HG03025 (cell line): Measurements from ENCODE around the gene MBP.
"Not testable (repeated sequence)": the region's sequence is repeated elsewhere in the genome, so short reads cannot be mapped to it uniquely, and the experiment has no call there.

Experiments used
- ATAC-seq: cut with Tn5 transposase; IDR thresholded peaks from one replicate; pipeline ENCODE4 v1.9.1; 2021; ENCODE audit warnings: mild to moderate bottlenecking, moderate library complexity; ENCODE audit not compliant: unreplicated experiment, low FRiP score

Gene MBP

DNA sequence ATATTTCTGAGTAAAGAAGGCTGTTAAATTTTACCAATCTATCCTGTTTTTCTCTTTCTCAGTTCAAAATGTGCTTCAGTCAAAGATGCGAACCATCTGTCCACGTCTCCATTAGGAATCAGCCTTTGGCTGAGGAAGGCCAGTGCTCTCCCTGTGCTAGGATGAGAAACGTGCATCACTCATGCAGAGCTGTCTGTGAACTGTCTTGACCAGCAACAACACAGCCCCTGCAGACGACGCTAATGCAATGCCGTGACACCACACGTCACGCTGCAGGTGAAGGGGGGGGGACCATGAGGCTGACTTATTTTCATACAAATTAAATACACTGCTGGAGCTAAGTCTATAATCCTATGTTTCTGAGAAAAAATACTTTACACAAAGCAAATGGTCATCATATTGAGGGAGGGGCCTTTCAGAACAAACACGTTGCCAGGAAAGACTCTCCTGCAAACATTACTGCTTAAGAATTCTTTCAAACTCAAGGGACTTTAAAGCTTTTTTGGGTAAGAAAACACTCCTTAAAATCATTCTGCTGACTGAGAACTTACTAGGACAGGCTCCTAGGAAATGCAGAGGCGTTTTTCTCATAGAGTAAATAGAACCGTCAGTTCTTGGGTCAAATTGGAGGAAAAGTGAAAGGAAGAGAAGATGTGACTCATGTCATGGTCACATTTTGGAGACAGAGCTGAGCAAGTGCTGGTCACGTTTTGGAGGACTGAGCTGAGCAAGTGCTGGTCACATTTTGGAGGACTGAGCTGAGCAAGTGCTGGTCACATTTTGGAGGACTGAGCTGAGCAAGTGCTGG, 97.0 kb downstream of the MBP start:
- ATAC-seq = no peak

DNA sequence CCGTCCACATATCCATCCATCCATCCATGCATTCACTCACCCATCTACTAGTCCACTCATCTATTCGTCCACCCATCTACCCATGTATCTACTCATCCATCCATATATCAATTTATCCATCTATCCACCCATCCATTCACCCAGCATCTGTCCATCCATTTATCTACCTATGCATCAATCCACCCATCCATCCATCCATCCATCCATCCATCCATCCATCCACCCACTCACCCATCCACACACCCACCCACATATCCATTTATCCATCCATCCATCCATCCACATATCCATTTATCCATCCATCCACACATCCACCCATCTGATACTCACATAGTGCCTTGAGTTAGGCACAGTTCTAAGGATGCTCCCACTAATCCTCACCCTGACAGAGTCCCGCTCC, 99.0 kb downstream of the MBP start:
- ATAC-seq = no peak

DNA sequence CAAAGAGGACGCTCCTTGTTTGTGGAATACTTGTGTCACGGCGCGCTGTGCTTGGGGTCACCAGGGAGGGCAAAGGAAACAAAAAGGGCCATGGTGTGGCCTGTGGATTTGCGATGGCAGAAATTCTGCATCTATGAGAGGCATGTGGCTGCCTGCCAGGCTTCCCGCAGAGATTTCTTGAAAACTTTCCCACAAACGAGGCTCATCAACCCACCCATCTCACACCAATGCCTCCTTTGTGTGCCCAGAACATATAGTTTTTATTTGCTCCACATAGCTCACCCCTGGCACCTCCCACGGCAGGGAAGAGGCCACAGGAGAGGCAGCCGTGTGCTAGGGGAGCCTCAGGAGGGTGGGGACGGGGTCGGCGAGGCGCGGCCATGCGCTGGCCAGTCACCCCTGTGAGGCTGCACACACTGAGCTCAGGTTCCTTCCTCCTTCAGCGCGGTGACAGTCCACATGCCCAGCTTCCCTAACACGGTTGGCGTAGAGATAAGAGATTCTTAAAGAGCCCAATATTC, 100.3 kb downstream of the MBP start:
- no peak for ATAC-seq

DNA sequence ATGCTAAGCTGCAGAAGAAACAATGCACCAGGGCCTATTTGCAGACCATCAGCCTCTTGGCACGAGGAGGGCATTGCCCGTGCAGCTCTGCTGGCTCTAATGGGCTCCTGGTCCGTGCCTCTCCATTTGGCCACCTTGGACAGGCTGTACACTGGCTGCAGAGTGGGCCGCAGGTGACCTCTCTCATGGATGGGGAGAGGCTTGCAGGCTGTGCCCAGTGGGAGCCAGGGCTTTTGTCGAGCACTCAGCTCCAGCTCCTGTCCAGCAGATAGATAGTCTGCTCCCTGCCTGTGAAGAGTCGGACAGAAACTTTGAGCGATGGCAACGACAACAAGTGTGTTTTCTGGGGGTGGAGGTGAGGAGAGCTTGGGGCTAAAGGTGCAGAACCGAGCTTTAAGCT, 100.9 kb downstream of the MBP start:
- no peak for ATAC-seq

DNA sequence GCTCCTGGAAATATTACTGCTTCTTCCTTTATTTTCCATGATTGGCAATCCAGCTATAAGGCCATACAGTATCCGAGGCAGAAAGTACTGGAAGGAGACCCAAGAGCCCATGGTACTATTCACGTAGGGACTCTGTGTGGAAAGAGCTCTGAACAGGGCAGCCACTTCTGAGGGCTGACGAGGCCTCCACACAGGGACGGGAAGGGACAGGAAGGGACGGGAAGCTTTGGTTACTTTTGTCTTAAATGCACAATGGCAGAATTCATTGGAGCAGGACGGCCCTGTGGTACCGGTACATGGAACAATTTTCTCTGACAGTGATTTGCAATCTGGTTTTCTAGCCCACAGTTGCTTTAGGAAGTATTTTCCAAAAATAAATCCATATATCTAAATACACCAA, 102.4 kb downstream of the MBP start:
- no peak for ATAC-seq

DNA sequence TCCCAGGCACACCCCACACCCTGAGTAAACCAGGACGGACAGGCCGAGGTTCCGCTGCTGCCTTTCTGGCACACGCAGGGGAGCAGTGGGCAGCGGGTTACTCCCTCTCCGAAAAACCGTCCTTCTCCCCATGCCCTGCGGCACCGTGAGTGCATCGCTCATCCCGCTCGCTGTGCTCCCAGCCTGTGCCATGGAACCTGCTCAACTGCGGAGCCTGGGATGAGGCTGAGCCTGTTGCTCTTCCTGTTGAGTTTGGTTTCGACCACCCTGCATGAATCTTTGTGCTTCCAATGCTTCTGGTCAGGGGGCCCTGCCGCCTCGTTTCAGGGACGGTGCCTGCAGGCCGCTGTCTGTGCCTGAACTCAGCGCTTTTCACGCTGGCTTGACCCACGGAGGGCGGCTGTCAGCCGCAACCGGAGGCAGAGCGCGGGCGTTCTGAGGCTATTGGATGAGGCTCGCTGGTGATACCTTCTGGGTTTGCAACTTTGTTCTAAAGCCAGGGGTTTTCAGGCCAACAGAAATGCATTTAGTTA, 106.7 kb downstream of the MBP start:
- no peak for ATAC-seq

DNA sequence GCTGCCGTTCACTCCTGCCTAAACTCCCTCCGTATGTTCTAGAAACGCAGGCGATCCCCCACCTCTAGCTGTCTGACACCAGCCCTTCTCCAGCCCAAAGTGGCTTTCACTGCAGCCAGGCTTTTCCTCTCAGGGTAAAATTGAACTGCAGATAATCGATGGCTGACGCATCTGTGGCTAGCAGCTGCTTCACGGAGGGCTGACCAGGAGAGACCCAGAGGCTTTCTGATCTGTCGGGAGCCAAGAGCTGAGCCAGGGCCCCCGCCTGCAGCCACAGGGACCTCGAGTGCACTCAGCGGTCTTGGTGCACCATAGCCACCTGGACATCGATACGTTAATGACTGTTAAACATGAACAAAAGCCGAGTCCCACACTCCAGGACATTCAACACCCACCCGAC, 107.5 kb downstream of the MBP start:
- ATAC-seq = no peak

DNA sequence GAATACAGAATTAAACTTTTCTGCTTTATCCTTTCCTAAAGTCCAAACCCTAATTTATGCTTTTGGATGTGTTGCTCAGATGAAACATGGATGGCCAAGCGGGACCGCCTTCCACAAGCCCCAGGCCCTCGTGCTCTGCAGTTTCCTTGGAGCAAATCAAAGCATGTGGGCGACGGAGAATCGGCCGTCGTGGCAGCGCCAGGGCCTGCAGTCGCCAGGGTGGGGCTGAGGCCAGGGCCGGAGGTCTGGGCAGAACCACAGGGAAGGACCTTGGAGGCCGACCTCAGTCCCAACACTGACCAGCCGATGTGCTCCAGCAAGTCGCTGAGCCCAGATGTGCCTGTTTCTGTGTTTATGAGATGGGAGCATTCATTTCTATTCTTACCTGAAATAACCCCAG, 108.1 kb downstream of the MBP start:
- ATAC-seq = no peak

DNA sequence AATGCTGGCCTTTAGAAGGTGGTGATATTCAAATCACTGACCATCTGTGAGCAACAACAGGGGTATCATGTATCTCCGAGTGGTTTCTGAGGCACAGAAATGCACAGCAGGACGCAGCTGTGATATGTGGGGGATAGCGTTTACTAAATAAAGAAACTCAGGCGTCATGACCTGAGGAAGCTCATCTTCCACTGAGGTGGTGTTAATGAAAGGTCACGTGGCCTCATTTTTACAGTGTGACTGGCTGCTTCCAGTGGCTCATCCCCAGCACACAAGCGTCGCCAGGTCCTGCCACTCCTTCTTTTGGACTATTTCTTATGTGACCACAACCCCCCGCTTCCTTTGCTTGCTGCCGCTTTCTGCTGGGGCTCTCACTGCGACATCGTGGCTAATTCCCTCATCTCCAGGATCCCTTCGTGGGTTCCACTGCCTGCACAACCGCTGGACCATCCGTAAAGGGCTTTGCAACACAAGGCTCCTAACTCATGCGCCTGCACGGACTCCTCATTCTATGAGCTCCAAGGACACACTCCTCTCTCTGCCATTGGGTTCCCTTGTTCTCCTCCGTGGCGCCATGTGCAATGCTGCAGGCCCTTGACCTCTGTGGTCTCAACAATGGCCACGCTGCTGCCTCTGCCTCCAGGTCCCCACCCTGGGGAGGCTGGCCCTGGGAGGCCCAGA, 109.3 kb downstream of the MBP start:
- no peak for ATAC-seq

DNA sequence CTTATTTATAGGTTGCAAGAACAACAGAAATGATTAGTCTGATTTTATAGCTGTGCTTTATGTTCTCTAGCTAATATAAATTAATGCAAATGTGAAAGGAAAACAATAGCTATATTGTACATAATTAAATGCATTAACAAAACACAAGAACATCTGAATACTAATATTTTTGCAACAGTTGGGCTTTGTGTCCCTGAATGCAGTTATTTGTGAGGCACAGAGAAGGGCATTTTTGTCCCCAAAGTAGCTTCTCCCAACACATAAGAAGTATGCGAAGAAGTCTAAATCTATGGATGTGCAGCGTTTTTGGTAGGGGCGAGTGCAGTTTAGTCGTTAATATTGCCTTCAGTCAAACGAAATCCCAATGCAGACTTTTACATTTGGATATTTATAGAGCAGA, 110.0 kb downstream of the MBP start:
- no peak for ATAC-seq

DNA sequence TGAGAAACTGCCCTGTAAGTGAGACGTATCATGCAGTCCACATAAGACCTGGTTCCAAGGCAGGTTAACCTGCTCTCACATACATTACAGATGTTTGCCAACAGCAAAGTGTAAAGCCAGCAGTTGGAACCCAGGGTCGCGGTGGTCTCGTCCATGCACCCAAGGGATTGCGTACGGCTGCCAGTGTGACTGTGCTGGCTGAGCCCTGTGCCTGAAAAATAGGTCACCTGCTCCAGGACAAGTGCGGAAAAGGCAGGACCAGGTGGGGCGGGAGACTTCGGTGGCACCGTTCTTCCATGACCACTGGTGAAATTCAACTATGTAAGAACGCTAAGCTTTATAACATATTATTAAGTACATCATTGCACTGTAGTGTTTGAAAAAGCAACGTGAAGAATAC, 110.5 kb downstream of the MBP start:
- ATAC-seq = no peak

DNA sequence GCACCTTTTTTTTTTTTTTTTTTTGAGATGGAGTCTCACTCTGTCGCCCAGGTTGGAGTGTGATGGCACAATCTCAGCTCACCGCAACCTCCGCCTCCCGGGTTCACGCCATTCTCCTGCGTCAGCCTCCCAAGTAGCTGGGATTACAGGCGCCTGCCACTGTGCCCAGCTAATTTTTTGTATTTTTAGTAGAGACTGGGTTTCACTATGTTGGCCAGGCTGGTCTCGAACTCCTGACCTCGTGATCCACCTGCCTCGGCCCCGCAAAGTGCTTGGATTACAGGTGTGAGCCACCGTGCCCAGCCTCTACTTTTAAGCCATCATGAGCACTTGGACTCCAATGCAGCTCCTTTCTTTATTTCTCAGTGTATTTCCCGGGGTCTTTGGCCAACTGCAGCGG, 111.1 kb downstream of the MBP start:
- ATAC-seq = not testable (repeated sequence)

DNA sequence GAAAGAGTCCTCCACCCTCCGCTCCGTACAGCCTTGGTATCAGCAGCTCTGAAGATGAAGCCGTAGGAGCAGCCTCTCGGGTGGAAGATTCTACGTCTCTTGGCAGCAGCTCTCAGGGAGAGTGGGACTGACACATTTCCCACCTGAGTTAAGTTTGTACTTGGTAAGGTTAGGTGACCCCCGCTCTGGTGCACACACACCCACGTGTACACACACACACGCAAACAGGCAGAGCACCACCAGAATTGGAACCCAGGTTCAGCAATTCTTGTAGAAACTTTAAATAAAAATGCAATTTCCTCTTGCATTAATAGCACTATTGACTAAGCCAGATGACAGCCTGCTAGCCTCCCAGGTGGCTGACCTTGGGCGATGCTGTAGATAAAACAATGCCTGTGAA, 111.5 kb downstream of the MBP start:
- ATAC-seq = no peak

DNA sequence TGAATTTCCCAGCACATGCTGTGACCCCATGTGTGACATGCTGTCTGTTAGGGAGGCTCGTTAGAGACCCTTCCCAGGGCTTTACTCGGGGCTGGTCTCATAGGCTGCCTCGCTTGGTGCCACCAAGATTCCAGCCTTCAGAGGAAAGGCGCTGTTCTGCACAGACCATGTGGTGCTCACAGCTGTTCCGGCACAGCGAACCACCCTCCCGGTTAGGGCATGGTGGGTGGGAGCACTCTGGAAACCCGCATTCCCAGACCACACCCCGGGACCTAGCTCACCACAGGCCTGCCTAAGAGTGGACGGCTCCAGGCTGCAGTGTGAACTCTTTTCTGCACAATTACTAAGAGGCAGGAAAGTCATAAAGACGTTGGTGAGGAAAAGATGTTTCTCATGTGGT, 112.0 kb downstream of the MBP start:
- no peak for ATAC-seq

DNA sequence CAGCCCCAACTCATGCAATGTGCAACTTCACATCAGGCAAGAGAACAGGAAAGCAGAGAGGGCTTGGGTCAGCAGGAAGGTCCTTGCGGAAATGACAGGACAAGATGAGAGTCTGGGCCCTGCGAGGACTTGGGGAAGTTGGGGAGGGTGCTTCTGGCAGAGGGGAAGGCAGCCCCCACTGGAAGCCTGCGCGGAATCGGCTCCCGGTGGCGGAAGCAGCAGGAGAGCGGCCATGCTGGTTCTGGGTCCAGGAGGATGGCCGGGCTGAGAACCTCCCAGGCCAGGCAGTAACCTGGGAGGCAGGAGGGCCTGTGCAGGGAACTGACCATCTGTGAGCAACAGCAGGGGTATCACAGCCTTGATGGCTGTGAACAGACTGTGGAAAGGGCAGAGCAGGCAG, 112.9 kb downstream of the MBP start:
- ATAC-seq = no peak

DNA sequence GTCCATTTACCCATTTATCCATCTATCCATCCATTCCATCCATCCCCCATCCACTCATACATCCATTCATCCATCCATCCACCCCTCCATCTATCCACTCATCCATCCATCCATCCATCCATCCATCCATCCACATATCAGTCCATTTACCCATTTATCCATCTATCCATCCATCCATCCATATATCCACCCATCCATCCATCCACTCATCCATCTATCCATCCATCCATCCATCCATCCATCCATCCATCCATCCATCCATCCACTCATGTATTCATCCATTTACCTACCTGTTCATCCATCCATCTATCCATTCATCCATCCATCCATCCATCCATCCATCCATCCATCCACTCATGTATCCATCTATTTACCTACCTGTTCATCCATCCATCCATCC, 113.9 kb downstream of the MBP start:
- not testable (repeated sequence) for ATAC-seq

DNA sequence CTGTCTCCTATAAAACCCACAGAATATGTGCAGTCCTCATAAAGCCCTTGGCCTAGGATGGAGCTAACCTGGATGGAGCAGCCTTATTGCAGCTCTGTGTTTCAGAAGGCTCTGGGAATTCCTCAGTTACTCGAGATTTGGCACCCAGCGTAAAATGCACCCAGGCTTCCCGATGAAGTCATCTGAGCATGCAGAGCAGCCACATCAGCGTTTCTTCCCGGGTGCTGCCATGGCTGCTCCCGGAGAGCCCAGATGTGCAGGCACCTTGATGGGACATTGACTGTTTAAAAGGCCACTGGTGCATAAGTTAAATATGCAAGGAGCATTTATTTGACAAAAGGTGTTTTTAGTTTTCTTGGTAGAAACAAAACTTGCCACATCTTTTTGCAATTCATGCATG, 115.2 kb downstream of the MBP start:
- ATAC-seq = no peak

DNA sequence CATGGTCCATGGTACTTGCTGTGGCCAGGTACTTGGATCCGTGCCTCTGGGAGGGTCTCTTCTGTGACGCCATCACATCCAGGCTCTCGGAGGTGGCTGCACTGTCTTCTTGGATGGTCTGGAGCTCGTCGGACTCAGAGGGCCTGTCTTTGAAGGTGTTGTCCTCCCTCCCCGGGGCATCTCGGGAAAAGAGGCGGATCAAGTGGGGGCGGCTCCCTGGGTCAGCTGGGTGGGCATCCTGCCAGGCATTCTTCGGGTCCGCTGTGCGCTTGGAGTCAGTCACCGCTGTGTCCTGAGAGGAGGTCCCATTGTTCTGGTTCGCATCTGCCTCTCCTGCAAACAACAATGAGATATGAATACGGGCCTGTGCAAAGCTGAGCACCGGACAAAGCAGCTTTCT, 115.6 kb downstream of the MBP start:
- ATAC-seq = no peak

DNA sequence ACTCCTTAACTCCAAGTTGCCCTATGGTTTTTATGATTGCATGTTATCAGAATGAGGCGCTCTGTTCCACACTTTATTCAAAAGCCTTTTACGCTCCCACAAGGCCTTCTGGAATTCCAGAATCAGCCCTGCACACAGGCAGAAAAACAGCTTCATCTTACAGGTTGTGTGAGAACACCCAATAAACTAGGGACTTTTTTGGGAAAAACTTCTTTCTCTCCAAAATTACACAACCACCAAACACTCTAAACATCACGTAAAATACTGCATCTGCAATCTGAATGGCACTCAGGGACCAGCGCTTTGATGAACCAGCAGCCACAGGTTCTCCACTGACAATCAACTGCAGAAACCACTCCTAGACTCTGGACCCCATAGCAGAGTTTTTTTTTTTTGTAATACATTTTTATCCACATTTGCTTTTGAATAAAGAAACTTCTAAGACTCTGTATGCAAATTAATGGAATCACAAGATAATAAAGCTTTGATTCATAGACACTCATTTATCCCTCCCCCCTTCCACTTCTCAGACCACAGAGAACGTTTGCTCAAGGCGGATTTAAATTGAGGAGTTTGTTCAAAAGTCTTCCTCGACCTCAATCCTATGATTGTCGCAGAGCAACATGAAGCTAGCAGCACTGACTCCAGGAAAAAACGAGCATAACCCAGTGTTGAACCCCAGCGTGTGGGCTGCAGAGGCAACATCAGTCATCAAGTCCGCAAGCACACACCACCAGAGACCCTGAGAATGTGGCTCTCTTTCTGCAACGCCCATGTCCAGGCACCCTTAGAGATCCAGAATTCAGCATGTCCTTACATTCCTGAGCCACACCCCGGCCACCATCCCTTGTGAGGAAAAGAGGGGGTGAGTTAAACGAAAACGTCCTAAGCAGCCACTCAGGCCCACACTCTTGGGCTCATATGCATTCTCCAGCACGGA, 116.5 kb downstream of the MBP start:
- no peak for ATAC-seq

DNA sequence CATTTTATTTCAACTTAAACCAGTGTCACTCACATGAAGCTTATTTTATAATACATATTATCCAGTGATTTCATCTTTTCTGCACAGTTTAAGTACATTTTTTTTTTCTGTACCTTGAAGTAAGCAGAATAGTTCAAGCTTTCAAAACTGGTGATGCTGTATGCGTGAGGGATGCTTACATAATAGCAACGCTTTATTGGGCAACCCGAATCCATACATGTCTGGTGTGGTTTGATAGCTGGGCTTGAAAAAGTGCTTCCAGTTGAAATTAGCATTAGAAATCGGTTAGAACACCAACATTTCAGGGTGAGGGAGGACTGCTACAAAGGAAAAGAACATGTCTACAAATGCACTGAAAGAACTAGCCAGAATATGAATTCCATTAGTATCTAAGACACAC, 117.4 kb downstream of the MBP start:
- ATAC-seq = no peak

DNA sequence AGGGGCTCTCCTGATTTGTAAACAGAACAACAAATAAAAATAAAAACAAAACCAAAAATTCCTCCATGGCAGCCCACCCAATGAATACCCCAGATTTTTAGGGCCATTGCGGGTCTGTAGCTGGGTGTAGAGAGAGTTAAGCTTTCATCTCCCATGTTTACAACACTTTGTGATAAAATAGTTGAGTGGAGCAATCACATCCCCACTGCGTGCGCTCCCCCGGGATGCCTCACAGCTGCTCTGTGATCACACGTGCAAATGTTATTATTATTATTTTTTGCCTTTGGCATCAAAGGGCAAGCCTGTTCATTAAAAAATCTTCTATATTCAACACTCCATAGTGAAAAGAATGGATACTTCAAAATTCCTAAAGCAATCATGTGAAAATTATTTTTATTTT, 118.0 kb downstream of the MBP start:
- no peak for ATAC-seq
